ENCODE results near the gene NUP210L.
A peak's percentile ranks its signal among the peaks of the same experiment; 100 is the strongest.

NUP210L gene

DNA sequence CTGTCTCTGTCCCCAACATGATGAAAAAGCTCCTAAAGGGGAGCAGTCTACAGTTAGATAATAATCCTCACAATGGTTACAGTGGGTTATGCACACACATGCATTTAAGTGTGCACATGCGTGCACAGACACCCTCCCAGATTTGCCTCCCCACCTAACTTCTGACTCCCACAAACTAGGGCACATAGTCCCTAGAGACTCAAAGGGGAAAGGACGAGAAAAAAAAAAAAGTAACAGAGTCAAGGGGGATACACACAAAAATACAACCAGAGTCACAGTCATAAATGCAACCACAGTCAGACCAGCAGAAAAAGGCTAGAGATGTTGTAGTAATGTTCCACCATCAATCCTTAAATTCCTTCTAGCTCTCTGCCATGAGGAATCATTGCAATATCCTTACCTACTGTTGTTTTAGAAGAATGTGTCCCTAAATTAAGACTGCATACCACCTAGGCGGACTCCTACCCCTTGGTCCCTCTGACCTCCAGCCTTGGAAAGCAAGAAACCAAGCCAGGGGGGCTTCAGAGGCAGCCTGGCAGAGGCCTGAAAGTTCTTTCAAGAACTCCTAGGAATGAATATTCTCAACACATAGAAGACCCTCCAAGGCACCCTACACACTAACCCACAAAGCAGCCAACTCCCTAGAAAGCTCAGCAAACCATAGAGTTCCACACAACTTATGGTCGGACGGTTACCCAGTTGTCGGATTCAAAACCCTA is 197.7 kb downstream of the NUP210L start:
- peaks cover 12% of the 10 kb centered on the region for H3K36me3 ChIP-seq (ENCODE audit: control insufficient read depth, insufficient read depth, low read length)
- peaks cover 9% of the 10 kb centered on the region for H3K4me1 ChIP-seq (ENCODE audit: control insufficient read depth, low read depth, low read length)
- H2BK5ac ChIP-seq (ENCODE audit: low read length): no peak overlapping the region
- DNase-seq: no peak
- H3K4me3 ChIP-seq (ENCODE audit: low read length): peak overlapping the region; percentile 95
- H3K23ac ChIP-seq (ENCODE audit: low read length): peak overlapping the region; percentile 7
- H3K79me1 ChIP-seq (ENCODE audit: low read length): peaks cover 39% of the 10 kb centered on the region
- H2BK15ac ChIP-seq (replicated peaks; ENCODE audit: low read depth): no peak overlapping the region
- H3K56ac ChIP-seq (ENCODE audit: low read length): peak overlapping the region; percentile 96
- H3K27me3 ChIP-seq (ENCODE audit: insufficient read depth, low read length, poor library complexity): no peaks in the 10 kb centered on the region
- no peak overlapping the region for H3K27ac ChIP-seq (ENCODE audit: low read depth, low read length)
- H3K18ac ChIP-seq (ENCODE audit: low read length): no peak overlapping the region
- H4K8ac ChIP-seq (ENCODE audit: low read depth, low read length): no peak overlapping the region
- no peak overlapping the region for H3K4ac ChIP-seq (ENCODE audit: low read depth, low read length)
- H4K5ac ChIP-seq (ENCODE audit: low read length): no peak overlapping the region
- peaks cover 58% of the 10 kb centered on the region for H3K79me2 ChIP-seq (ENCODE audit: control insufficient read depth, insufficient read depth, low read length)
- H3K9ac ChIP-seq (ENCODE audit: low read length): peak overlapping the region; percentile 88
- H2AK5ac ChIP-seq (ENCODE audit: low read length): no peak overlapping the region
- WGBS (ENCODE audit: extremely low coverage, insufficient coverage, low lambda C conversion rate): no CpG with 5 or more reads among the region's 6 CpGs
- H3K4me2 ChIP-seq (ENCODE audit: low read length): peak overlapping the region; percentile 90
- H2BK120ac ChIP-seq (ENCODE audit: low read depth, low read length): no peak overlapping the region

- Histone ChIP-seq H4K8ac (ENCODE audit: low read depth, low read length) (no peak overlapping the region), H3K79me2 (ENCODE audit: control insufficient read depth, insufficient read depth, low read length) (peaks cover 41% of the 10 kb centered on the region), H3K4ac (ENCODE audit: low read depth, low read length) (no peak overlapping the region), H2BK15ac (replicated peaks; ENCODE audit: low read depth) (no peak overlapping the region), H4K5ac (ENCODE audit: low read length) (no peak overlapping the region), H3K27ac (ENCODE audit: low read depth, low read length) (no peak overlapping the region), H3K4me2 (ENCODE audit: low read length) (no peak overlapping the region), H3K23ac (ENCODE audit: low read length) (no peak overlapping the region), H2BK120ac (ENCODE audit: low read depth, low read length) (no peak overlapping the region), H3K4me3 (ENCODE audit: low read length) (no peak overlapping the region), H3K4me1 (ENCODE audit: control insufficient read depth, low read depth, low read length) (peaks cover 6% of the 10 kb centered on the region), H3K56ac (ENCODE audit: low read length) (no peak overlapping the region), H3K18ac (ENCODE audit: low read length) (no peak overlapping the region), H3K36me3 (ENCODE audit: control insufficient read depth, insufficient read depth, low read length) (peaks cover 11% of the 10 kb centered on the region), H3K79me1 (ENCODE audit: low read length) (peaks cover 33% of the 10 kb centered on the region), H3K27me3 (ENCODE audit: insufficient read depth, low read length, poor library complexity) (no peaks in the 10 kb centered on the region), H2AK5ac (ENCODE audit: low read length) (no peak overlapping the region), H2BK5ac (ENCODE audit: low read length) (no peak overlapping the region), H3K9ac (ENCODE audit: low read length) (no peak overlapping the region)
- no CpG with 5 or more reads among the region's 10 CpGs for WGBS (ENCODE audit: extremely low coverage, insufficient coverage, low lambda C conversion rate)
- no peak for DNase-seq
These were observed 200.0 kb downstream of the NUP210L start for GRCh38 chr1:153954826-153955225.

DNA sequence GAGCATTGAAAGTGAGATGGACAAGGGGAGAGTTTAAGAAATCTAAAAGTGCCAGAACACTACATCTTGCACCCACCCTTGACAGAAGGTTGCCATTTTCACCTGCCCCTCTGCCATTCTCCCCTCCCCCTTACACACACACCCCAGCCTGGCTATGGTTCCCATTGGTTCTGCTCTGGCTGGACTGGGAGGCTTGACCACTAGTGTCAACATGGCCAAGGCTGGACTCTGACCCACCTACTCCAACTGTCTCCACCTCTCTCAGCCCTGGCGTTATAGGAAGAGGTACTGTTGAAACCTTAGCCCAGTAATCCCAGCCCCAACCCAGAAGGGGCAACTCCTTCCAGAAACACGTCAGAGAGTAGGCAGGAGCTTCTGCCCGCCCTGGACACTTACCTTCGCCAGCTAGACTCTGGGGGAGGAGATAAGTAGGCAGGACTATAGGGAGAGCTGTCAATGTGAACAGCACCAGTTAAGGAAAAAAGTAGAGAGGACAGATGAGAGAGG is 201.0 kb downstream of the NUP210L start:
- Histone ChIP-seq H3K36me3 (ENCODE audit: control insufficient read depth, insufficient read depth, low read length) (peaks cover 12% of the 10 kb centered on the region), H3K79me2 (ENCODE audit: control insufficient read depth, insufficient read depth, low read length) (peaks cover 41% of the 10 kb centered on the region), H3K23ac (ENCODE audit: low read length) (no peak overlapping the region), H3K56ac (ENCODE audit: low read length) (no peak overlapping the region), H4K8ac (ENCODE audit: low read depth, low read length) (no peak overlapping the region), H3K27ac (ENCODE audit: low read depth, low read length) (no peak overlapping the region), H2BK120ac (ENCODE audit: low read depth, low read length) (no peak overlapping the region), H3K9ac (ENCODE audit: low read length) (no peak overlapping the region), H3K27me3 (ENCODE audit: insufficient read depth, low read length, poor library complexity) (no peaks in the 10 kb centered on the region), H3K4me1 (ENCODE audit: control insufficient read depth, low read depth, low read length) (peaks cover 6% of the 10 kb centered on the region), H3K4me2 (ENCODE audit: low read length) (no peak overlapping the region), H3K4ac (ENCODE audit: low read depth, low read length) (no peak overlapping the region), H3K4me3 (ENCODE audit: low read length) (no peak overlapping the region), H2AK5ac (ENCODE audit: low read length) (no peak overlapping the region), H3K18ac (ENCODE audit: low read length) (no peak overlapping the region), H2BK5ac (ENCODE audit: low read length) (no peak overlapping the region), H3K79me1 (ENCODE audit: low read length) (peaks cover 32% of the 10 kb centered on the region), H2BK15ac (replicated peaks; ENCODE audit: low read depth) (no peak overlapping the region), H4K5ac (ENCODE audit: low read length) (no peak overlapping the region)
- DNase-seq: no peak
- no CpG with 5 or more reads among the region's 4 CpGs for WGBS (ENCODE audit: extremely low coverage, insufficient coverage, low lambda C conversion rate)

- H3K36me3 ChIP-seq (ENCODE audit: control insufficient read depth, insufficient read depth, low read length): peaks cover 16% of the 10 kb centered on the region
These were observed 203.1 kb downstream of the NUP210L start for GRCh38 chr1:153951801-153952200.

GRCh38 chr1:153951183-153951582 is 203.7 kb downstream of the NUP210L start:
- Histone ChIP-seq H4K8ac (ENCODE audit: low read depth, low read length) (no peak overlapping the region), H2AK5ac (ENCODE audit: low read length) (no peak overlapping the region), H3K79me2 (ENCODE audit: control insufficient read depth, insufficient read depth, low read length) (peaks cover 23% of the 10 kb centered on the region), H3K4ac (ENCODE audit: low read depth, low read length) (no peak overlapping the region), H3K9ac (ENCODE audit: low read length) (no peak overlapping the region), H3K4me1 (ENCODE audit: control insufficient read depth, low read depth, low read length) (no peaks in the 10 kb centered on the region), H3K56ac (ENCODE audit: low read length) (no peak overlapping the region), H2BK5ac (ENCODE audit: low read length) (no peak overlapping the region), H3K23ac (ENCODE audit: low read length) (no peak overlapping the region), H3K27me3 (ENCODE audit: insufficient read depth, low read length, poor library complexity) (no peaks in the 10 kb centered on the region), H3K79me1 (ENCODE audit: low read length) (peaks cover 21% of the 10 kb centered on the region), H3K27ac (ENCODE audit: low read depth, low read length) (no peak overlapping the region), H4K5ac (ENCODE audit: low read length) (no peak overlapping the region), H2BK15ac (replicated peaks; ENCODE audit: low read depth) (no peak overlapping the region), H3K4me2 (ENCODE audit: low read length) (no peak overlapping the region), H2BK120ac (ENCODE audit: low read depth, low read length) (no peak overlapping the region), H3K18ac (ENCODE audit: low read length) (no peak overlapping the region), H3K4me3 (ENCODE audit: low read length) (no peak overlapping the region), H3K36me3 (ENCODE audit: control insufficient read depth, insufficient read depth, low read length) (peaks cover 16% of the 10 kb centered on the region)
- DNase-seq: no peak
- no CpG with 5 or more reads among the region's 11 CpGs for WGBS (ENCODE audit: extremely low coverage, insufficient coverage, low lambda C conversion rate)

More at GRCh38 chr1:153951801-153952200, 203.1 kb downstream of the NUP210L start:
- no peak overlapping the region for H3K23ac ChIP-seq (ENCODE audit: low read length)
- no peak overlapping the region for H2BK5ac ChIP-seq (ENCODE audit: low read length)
- no peak overlapping the region for H3K18ac ChIP-seq (ENCODE audit: low read length)
- DNase-seq: no peak
- no peak overlapping the region for H2BK15ac ChIP-seq (replicated peaks; ENCODE audit: low read depth)
- no peak overlapping the region for H3K4me2 ChIP-seq (ENCODE audit: low read length)
- peaks cover 3% of the 10 kb centered on the region for H3K4me1 ChIP-seq (ENCODE audit: control insufficient read depth, low read depth, low read length)
- no peak overlapping the region for H3K27ac ChIP-seq (ENCODE audit: low read depth, low read length)
- no CpG with 5 or more reads among the region's 2 CpGs for WGBS (ENCODE audit: extremely low coverage, insufficient coverage, low lambda C conversion rate)
- no peak overlapping the region for H3K56ac ChIP-seq (ENCODE audit: low read length)
- peaks cover 24% of the 10 kb centered on the region for H3K79me1 ChIP-seq (ENCODE audit: low read length)
- no peak overlapping the region for H3K4me3 ChIP-seq (ENCODE audit: low read length)
- no peak overlapping the region for H4K5ac ChIP-seq (ENCODE audit: low read length)
- H3K27me3 ChIP-seq (ENCODE audit: insufficient read depth, low read length, poor library complexity): no peaks in the 10 kb centered on the region
- H3K79me2 ChIP-seq (ENCODE audit: control insufficient read depth, insufficient read depth, low read length): peaks cover 29% of the 10 kb centered on the region
- H4K8ac ChIP-seq (ENCODE audit: low read depth, low read length): no peak overlapping the region
- no peak overlapping the region for H2BK120ac ChIP-seq (ENCODE audit: low read depth, low read length)
- no peak overlapping the region for H3K9ac ChIP-seq (ENCODE audit: low read length)
- no peak overlapping the region for H3K4ac ChIP-seq (ENCODE audit: low read depth, low read length)
- H2AK5ac ChIP-seq (ENCODE audit: low read length): no peak overlapping the region
